Gastroesophageal sphincter (tissue), 3 donors: ENCODE results near the gene CRCP.

Source experiments
- CTCF ChIP-seq, 4 experiments: fragments of 200-600 bp in 2 of 4; fragments of 450-650 bp in 2 of 4; sonication (generic) in 1 of 4; IDR thresholded peaks; one replicate each; pipeline ENCODE4 v1.5.1; 2017 to 2019; ENCODE audit warnings: antibody characterized with exemption in 4 of 4, mild to moderate bottlenecking in 2 of 4, moderate library complexity in 2 of 4
- EP300 ChIP-seq: sonication (generic); formaldehyde crosslinking; IDR thresholded peaks from one replicate; pipeline ENCODE4 v1.6.1; 2017; ENCODE audit warnings: antibody characterized with exemption, mild to moderate bottlenecking

- peak in 3 of 4 experiments; percentile 55 to 70 (median 60) for TF ChIP-seq CTCF (IDR thresholded peaks at IDR 0.05)
- no peak for TF ChIP-seq EP300
Measured at GRCh38 chr7:66140924-66141323, 26.3 kb downstream of the CRCP start.
